K562 (cell line): ENCODE data around the gene HIVEP2.

Experiments used
- ETV5 ChIP-seq: sonication (generic); formaldehyde crosslinking; IDR thresholded peaks from 2 replicates; pipeline ENCODE4 v1.4.0; 2020; ENCODE audit warnings: low read depth, mild to moderate bottlenecking, missing genetic modification reagents
- GABPA ChIP-seq: fragments of 200-800 bp; sonication (Bioruptor generic); conservative IDR thresholded peaks from 2 replicates; pipeline ENCODE4 v1.6.1; 2016; ENCODE audit warnings: low read depth, missing genetic modification characterization, missing compliant biosample characterization
- RAD21 ChIP-seq, 2 experiments: fragments of 250-450 bp in 1 of 2; fragments of 450-650 bp in 1 of 2; sonication (Bioruptor Pico) in 1 of 2; formaldehyde crosslinking in 1 of 2; IDR thresholded peaks in 1 of 2; conservative IDR thresholded peaks in 1 of 2; 2 replicates each; pipeline versions ENCODE4 v1.4.0 to v1.8.0; 2020 to 2022; ENCODE audit warnings: mild to moderate bottlenecking in 2 of 2, moderate library complexity in 1 of 2
- SP1 ChIP-seq: sonication (generic); formaldehyde crosslinking; IDR thresholded peaks from 2 replicates; pipeline ENCODE4 v1.8.1; 2022; ENCODE audit warnings: mild to moderate bottlenecking, missing genetic modification reagents
- TARDBP ChIP-seq: fragments of 450-650 bp; IDR thresholded peaks from 2 replicates; pipeline ENCODE4 v1.6.1; 2016
- TEAD4 ChIP-seq, 2 experiments: sonication (generic) in 1 of 2; formaldehyde crosslinking in 1 of 2; IDR thresholded peaks; 2 replicates each; pipeline versions ENCODE4 v1.6.1 to v1.8.0; 2012 to 2022; ENCODE audit warnings: borderline replicate concordance in 1 of 2, inconsistent platforms in 1 of 2, low read length in 1 of 2, mild to moderate bottlenecking in 1 of 2, missing genetic modification reagents in 1 of 2
- ZFP30 ChIP-seq: fragments of 250-450 bp; sonication (Bioruptor Pico); IDR thresholded peaks from 2 replicates; pipeline ENCODE4 v1.8.0; 2022; ENCODE audit warnings: moderate library complexity, mild to moderate bottlenecking, inconsistent platforms, borderline replicate concordance
- TF ChIP-seq, protein P1 (sequence below): IDR thresholded peaks from 3 replicates; pipeline ENCODE4 v1.6.1; 2011; ENCODE audit warnings: borderline replicate concordance, mild to moderate bottlenecking; ENCODE audit not compliant: insufficient read length, insufficient read depth
- TF ChIP-seq, protein P2 (sequence below), 3 experiments: IDR thresholded peaks in 2 of 3; conservative IDR thresholded peaks in 1 of 3; 2 replicates each; pipeline ENCODE4 v1.5.1; 2011 to 2012; ENCODE audit warnings: low read length in 3 of 3, mild to moderate bottlenecking in 3 of 3, control low read depth in 2 of 3, improper control_type of control experiment in 1 of 3, inconsistent platforms in 1 of 3, low read depth in 1 of 3, mixed read lengths in 1 of 3, moderate library complexity in 1 of 3; ENCODE audit not compliant: insufficient read depth in 2 of 3
- TF ChIP-seq, protein P3 (sequence below): fragments of 450-650 bp; IDR thresholded peaks from 2 replicates; pipeline ENCODE4 v1.6.1; 2016

DNA sequence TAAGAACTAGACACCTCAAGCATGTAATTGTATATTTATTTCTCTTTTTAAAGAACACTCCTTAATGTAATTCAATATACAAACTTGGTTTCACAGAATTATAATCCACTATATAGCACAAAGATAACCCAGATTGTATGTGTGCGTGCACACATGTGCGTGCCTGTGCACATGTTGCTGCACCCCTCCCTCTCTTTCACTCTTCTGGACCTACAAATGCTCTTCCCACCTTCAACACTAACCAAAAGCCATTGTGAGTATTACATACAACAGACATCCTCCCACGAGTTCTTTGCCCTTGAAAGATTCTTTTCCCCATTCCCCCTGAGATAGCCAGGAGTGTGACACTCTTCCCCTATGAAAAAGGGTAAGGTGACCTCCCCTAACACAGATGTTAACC lies 193.5 kb downstream of the HIVEP2 start:
- no peak for TF ChIP-seq GABPA (tag)
- TF ChIP-seq ETV5 (CRISPR knock-in tag) = no peak
- TF ChIP-seq, protein P1, sequence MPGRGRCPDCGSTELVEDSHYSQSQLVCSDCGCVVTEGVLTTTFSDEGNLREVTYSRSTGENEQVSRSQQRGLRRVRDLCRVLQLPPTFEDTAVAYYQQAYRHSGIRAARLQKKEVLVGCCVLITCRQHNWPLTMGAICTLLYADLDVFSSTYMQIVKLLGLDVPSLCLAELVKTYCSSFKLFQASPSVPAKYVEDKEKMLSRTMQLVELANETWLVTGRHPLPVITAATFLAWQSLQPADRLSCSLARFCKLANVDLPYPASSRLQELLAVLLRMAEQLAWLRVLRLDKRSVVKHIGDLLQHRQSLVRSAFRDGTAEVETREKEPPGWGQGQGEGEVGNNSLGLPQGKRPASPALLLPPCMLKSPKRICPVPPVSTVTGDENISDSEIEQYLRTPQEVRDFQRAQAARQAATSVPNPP = no peak
- no peak for TF ChIP-seq TEAD4 (IDR thresholded peaks at IDR 0.05; ENCODE audit: low read length)
- TF ChIP-seq TEAD4 (CRISPR knock-in tag; IDR thresholded peaks at IDR 0.05; ENCODE audit: borderline replicate concordance) = no peak
- no peak for TF ChIP-seq ZFP30
- TF ChIP-seq TARDBP = no peak
- no peak for TF ChIP-seq SP1 (CRISPR knock-in tag)
- TF ChIP-seq, protein P2, sequence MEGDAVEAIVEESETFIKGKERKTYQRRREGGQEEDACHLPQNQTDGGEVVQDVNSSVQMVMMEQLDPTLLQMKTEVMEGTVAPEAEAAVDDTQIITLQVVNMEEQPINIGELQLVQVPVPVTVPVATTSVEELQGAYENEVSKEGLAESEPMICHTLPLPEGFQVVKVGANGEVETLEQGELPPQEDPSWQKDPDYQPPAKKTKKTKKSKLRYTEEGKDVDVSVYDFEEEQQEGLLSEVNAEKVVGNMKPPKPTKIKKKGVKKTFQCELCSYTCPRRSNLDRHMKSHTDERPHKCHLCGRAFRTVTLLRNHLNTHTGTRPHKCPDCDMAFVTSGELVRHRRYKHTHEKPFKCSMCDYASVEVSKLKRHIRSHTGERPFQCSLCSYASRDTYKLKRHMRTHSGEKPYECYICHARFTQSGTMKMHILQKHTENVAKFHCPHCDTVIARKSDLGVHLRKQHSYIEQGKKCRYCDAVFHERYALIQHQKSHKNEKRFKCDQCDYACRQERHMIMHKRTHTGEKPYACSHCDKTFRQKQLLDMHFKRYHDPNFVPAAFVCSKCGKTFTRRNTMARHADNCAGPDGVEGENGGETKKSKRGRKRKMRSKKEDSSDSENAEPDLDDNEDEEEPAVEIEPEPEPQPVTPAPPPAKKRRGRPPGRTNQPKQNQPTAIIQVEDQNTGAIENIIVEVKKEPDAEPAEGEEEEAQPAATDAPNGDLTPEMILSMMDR (IDR thresholded peaks at IDR 0.05 in 2 of 3, conservative IDR thresholded peaks at IDR 0.05 in 1 of 3; ENCODE audit: insufficient read depth in 2 of 3, low read depth in 1 of 3, low read length in 3 of 3) = no peak
- no peak for TF ChIP-seq RAD21 (CRISPR knock-in tag; conservative IDR thresholded peaks at IDR 0.05 in 1 of 2, IDR thresholded peaks at IDR 0.05 in 1 of 2)
- TF ChIP-seq, protein P3, sequence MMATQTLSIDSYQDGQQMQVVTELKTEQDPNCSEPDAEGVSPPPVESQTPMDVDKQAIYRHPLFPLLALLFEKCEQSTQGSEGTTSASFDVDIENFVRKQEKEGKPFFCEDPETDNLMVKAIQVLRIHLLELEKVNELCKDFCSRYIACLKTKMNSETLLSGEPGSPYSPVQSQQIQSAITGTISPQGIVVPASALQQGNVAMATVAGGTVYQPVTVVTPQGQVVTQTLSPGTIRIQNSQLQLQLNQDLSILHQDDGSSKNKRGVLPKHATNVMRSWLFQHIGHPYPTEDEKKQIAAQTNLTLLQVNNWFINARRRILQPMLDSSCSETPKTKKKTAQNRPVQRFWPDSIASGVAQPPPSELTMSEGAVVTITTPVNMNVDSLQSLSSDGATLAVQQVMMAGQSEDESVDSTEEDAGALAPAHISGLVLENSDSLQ = no peak
